ENCODE results near the gene RNU6-1.

DNA sequence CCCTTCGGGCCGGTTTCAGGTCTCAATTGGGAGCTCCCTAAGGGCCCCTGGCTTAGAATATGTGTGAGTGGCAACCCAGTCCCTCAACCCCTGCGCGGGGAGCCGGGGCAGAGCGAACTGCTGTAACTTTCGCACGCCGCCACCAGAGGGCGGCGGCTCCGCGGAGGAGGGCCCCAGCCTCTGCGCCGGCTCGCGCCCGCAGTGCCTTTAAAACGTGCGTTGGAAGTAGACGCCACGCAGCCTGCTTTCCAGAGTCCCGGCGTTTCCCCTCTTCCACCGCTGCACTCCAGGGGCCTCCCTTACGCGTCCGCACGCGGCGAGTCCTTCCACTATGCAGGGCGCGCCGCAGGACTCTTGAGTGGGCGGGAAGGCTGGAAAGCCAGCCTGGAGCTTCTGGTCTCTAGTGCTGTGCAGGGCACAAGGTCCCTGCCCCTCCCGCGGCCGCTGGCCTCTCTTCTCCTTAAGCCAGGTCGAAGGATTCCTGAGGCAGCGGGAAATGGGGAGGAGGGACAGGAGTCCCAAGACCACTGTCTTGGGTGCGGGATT is 23.7 kb upstream of the RNU6-1 start:
- TF ChIP-seq POLR2A (IDR thresholded peaks at IDR 0.05): no peak
- TF ChIP-seq, protein P1, sequence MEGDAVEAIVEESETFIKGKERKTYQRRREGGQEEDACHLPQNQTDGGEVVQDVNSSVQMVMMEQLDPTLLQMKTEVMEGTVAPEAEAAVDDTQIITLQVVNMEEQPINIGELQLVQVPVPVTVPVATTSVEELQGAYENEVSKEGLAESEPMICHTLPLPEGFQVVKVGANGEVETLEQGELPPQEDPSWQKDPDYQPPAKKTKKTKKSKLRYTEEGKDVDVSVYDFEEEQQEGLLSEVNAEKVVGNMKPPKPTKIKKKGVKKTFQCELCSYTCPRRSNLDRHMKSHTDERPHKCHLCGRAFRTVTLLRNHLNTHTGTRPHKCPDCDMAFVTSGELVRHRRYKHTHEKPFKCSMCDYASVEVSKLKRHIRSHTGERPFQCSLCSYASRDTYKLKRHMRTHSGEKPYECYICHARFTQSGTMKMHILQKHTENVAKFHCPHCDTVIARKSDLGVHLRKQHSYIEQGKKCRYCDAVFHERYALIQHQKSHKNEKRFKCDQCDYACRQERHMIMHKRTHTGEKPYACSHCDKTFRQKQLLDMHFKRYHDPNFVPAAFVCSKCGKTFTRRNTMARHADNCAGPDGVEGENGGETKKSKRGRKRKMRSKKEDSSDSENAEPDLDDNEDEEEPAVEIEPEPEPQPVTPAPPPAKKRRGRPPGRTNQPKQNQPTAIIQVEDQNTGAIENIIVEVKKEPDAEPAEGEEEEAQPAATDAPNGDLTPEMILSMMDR (IDR thresholded peaks at IDR 0.05): peak; percentile 85 to 95 (median 92)

Measured in right lobe of liver (tissue), 4 donors.